ENCODE measurements around the gene RAB3IL1. TPM values are rescaled to one million over a fixed set of nuclear protein-coding genes. Genes with fewer than 3 reads are reported as not detected.
"Not testable (repeated sequence)": the region's sequence is repeated elsewhere in the genome, so short reads cannot be mapped to it uniquely, and the experiment has no call there.

RAB3IL1 gene
- total RNA-seq, 1 experiment from 2014 or later: 2.3 TPM

DNA sequence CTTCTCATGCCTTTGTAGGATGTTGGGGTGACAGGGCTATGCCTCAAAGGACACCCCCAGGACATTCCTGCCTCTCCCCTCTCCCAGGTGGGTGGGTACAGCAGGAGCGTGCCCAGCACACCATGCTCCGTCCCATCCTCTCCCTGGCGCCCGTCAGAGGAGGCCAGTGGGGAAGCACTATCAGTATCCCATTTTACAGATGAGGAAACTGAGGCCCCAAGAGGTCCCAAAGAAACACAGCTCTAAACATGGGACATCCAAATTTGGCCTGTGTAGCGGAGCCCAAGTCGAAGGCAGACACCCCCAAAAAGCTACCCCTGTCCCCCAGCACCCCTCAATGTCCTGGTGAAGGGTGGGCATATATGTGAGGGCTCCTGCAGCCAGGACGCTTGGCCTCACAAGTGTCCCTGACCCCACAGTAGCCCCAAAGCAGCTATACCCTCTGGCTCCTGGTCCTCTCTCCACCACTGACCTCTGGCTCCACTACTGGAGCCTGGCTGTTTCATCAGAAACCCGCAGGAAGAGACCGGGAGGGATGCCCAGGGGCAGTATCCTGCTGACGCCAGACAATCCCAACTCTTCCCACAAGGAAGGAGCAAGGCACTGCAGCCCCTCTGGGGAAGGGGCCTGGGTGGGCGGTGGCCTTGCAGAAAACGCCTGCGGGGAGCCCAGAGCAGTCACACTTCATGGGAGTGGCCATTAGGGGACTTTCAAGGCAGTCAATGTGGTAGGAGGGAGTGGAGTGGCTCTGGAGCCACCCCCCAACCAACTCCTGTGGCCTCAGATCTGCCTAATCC is 31.4 kb downstream of the RAB3IL1 start:
- no peak for DNase-seq (ENCODE audit: low spot score)

DNA sequence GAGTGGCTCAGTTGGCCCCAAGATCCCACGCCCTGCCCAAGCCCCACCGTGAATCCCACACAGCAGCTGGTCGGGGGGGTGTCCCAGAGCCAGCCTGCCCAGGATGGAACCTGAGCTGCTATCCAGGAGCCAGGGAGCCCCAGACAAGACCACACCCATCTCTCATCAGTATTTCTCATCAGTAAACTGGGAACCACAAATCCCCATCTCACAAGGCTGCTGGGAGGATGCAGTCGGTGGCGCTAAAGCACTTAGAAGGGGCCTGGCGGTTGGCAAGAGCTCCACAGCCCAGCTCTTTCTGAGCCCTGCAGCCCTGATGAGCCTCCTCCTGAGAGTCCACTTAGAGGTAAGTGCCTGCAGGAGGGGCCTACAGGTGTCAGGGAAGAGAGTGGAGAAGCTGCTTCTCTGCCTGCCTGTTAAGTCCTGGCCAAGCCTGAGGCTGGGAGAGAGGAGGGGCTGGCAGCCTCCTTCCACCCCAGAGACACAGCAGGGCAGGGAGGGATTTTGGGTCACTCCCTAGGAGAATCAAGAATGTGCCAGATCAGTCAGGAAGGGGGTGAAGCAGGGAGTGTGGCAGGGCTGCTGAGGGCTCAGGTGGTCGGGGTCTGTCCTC is 32.1 kb downstream of the RAB3IL1 start:
- no peak for DNase-seq (ENCODE audit: low spot score)

DNA sequence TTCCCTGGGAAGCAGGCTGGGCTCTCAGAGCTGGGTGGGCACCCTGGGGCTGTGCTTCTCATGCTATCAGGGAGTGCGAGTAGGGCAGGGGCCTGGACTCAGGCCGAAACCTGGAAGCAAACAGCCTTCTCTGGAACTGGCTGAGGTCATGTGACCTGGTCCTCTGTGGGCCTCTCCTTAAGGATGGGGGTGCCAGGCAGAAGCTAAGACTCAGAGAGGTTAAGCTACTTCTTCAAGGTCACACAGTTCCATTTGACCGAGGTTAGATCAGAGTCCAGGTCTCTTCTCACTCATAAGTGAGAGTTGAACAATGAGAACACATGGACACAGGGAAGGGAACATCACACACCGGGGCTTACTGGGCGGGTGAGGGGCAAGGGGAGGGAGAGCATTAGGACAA is 33.4 kb downstream of the RAB3IL1 start:
- no peak for DNase-seq (ENCODE audit: low spot score)

DNA sequence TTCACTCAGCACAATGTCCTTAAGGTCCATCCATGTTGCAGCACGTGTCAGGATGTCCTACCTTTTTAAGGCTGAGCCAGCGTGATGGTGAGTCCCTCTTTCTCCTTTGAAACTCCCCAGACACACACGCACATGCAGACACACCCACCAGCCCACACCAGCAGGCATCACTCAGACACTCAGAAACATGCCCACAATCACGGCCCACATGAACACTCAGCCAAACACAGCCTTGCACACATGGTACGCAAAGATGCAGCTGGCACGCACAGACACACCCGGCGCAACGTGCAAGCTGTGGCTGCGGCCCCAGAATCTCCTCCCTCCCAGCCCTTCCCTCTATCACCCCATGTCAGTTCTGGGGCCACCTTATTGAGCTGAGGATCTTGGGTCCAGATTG is 34.0 kb downstream of the RAB3IL1 start:
- no peak for DNase-seq (ENCODE audit: low spot score)

DNA sequence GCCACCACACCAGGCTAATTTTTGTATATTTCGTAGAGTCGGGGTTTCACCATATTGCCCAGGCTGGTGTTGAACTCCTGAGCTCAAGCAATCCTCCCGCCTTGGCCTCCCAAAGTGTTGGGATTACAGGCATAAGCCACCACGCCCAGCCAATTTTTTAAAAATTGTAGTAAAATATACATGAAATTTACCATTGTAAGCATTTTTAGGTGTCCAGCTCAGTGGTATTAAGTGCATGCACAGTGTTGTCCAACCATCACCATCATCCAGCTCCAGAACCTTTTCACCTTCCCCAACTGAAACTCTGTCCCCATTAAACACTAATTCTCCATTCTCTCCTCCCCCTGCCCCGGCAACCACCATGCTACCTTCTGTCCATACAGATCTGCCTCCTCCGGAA is 34.5 kb downstream of the RAB3IL1 start:
- no peak for DNase-seq (ENCODE audit: low spot score)

DNA sequence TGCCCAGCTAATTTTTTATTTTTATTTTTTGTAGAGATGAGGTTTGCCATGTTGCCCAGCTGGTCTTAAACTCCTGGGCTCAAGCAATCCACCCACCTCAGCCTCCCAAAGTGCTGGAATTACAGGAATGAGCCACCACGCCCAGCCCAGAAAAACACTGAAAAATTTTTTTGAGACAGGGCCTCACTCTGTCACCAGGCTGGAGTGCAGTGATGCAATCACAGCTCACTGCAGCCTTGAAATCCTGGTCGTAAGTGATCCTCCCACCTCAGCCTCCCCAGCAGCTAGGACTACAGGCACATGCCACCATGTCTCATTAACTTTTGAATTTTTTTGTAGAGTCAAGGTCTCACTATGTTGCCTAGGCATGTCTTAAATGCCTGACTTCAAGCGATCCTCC is 35.1 kb downstream of the RAB3IL1 start:
- not testable (repeated sequence) for DNase-seq (ENCODE audit: low spot score)

DNA sequence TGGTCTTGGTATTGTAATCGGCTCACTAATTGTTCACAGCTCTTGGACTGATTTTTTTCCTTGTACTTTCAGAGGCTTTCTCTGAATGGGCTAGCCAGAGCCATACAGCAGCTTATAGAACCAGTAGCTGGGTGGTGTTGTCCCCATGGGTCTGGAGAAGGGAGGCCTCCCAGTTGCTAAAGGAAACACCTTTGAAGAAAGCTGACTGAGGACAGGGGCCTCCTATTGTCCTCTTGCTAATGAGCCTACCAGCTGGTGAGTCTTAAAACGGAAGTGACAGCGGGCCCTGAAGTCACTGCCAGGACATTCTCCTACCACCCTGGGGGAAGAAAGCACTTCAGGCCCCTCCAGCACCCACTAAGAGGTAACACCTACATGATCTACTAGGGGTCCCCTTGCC is 36.0 kb downstream of the RAB3IL1 start:
- DNase-seq (ENCODE audit: low spot score): no peak

DNA sequence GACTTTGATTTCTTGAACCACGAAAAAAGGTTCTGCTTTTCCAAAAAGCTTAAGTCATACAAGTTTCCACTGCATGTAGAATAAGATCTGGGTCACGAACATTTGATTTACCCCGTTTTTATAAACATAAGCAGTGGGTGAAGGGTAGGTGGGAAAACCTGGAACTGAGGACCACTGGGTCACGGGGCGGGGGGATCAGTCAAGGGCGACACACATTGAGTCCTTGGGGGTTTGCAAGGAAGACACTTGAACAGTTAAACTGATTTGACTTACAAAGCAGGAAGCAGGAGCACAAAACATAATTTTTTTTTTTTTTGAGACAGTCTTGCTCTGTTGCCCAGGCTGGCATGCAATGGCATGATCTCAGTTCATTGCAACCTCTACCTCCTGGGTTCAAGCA is 36.9 kb downstream of the RAB3IL1 start:
- DNase-seq (ENCODE audit: low spot score): no peak

DNA sequence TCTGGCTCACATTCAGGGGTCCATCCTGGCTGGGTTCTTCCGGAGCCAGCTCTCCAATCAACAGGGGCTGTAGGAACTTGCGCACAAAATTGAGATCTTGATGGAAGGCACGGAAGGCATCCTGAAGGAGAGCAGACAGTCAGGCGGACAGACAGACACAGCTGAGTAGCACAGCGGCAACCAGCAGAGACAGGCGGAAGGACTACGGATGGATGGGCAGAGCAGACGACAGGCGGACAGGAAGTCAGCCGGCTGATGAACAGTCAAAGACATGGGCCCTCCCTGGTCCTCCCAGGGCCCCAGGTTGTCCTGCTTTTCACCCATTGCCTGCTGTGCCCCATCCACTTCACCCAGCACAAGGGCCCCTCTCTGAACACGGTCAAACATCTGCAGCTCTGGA is 37.3 kb downstream of the RAB3IL1 start:
- no peak for DNase-seq (ENCODE audit: low spot score)

DNA sequence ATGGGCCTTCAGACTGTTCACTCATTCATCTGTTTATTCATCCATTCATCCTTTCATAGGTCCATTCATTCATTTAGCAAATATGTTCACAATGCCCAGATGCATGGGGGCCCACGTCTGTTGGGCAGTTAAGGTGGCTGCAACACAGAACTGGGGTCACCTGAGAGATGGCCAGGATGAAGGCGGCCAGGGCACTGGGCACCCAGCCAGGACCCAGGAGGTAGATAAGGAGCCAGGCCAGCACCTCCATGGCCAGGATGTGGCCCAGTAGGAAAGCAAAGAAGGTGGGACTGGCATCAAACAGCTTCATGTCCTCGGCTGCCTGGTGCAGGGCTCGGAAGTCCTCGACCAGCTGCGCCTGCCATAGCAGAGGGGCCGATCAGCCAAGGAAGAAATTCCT is 38.2 kb downstream of the RAB3IL1 start:
- DNase-seq (ENCODE audit: low spot score): no peak

DNA sequence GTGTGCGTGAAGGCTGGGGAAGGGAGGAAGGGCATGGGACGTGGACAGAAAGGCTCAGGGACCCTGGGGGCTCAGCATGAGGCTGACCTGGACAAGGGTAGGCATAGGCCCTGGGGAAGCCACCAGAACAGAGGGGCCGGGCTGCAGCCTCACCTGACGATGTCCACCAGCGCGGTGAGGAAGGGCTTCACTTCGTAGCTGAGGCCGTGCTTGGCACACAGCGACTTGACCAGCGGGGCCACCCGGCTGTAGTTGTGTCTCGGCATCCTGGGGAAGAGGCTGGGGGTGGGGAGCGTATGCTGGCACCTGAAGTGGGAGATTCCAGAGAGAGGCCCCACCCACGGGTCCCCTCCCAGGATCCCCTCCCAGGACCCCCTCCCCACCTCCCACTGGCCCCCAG is 41.7 kb downstream of the RAB3IL1 start:
- DNase-seq (ENCODE audit: low spot score): no peak

DNA sequence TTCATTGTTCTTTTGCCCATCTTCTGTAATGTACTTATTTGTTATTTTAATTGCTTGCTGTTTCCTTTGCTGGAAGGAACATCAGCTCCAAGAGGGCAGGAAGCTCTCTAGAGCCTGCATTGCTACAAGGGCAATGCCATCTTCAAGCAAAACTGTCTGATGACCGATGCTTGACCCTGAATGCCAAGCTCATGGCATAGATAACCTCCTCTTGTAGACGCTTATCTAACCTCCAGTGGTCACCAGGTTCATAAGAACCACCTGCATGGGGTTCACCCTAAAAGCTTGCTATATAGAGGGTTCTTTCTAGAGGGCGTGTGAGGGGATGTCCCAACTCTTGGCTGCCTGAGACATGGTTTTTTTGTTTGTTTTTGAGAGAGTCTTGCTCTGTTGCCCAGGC is 42.5 kb downstream of the RAB3IL1 start:
- no peak for DNase-seq (ENCODE audit: low spot score)

DNA sequence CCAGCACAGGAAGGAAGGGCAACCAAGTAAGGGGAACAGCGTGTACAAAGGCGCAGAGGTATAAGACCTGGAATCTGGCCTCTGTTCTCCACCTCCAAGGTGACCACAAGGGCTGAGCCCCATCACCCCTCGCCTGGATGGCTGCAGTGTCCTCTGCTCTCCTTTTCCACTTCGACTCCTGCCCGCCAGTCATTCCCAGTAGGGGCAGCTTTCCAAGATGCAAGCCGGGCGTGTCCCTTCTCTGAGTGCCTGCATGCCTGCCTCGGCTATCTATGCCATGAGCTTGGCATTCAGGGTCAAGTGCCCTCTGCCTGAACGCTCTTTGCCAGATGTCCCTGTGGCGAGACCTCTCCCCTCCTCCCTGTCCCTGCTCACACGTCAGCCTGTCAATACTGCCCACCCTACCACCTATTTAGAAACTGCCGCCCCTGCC is 43.0 kb downstream of the RAB3IL1 start:
- no peak for DNase-seq (ENCODE audit: low spot score)

DNA sequence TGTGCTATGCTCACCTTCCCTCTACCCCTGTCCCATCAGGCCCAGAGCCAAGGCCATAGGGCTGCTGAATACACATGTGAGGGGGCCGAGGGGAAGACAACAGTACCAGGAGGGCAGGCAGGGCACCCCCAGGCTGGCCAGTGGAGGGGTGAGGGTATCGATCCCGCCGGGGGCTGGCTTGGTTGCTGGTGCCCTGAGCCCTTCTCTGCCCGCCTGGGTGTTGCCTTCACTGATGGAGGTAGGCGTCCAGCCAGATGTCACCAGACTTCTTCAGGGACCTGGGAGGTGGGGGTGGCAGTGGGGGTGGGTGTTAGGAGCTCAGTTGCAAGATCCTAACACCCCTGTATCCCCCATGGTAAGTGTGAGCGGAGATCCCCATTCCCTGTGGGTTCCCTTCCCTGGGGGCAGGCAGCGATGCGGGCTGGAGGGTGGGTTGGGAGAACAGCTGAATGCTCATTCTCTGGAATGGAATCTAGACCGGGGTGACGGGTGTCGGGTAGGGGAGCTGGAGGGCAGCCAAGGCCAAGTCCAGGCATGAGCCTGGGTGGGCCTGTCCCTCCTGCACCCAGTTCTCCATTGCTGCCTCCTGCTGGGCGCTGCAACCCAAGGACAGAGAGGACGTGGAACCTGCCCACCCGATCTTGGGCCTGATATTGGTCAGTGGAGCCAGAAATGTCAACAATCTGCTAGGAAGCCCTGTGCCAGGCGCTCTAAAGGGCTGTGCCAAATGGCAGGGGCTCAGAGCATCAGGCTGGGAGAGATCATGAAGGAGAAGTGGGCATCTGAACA is 43.6 kb downstream of the RAB3IL1 start:
- DNase-seq (ENCODE audit: low spot score): no peak

DNA sequence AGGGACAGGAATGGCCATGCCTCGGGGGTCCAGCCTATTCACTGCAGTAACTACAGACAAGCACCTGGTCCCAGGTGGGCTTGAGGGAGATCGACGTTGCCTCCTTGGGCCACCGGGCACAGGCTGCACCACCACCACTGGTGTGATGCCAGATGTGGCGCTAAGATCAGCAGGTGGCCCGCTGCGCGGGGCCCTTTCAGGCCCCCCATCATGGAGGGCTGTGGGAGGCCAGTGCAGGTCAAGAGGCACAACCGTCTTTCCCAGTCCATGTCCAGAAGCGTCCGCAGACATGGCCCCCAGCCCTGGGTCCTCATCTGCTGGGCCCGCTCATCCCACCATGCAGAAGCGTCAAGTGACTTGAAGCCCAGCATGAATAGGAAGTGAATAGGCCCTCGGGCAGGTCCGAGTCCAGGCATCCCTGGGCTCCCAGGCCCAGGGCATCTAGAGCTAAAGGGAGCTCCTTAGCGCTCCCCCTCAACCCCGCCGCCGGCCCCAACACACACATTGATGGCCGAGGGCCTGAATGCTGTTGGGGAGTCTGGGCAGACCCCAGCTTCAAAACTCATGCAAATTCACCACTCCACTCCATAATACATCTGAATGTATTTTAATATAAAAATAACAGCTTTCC is 44.3 kb downstream of the RAB3IL1 start:
- DNase-seq (ENCODE audit: low spot score): no peak

DNA sequence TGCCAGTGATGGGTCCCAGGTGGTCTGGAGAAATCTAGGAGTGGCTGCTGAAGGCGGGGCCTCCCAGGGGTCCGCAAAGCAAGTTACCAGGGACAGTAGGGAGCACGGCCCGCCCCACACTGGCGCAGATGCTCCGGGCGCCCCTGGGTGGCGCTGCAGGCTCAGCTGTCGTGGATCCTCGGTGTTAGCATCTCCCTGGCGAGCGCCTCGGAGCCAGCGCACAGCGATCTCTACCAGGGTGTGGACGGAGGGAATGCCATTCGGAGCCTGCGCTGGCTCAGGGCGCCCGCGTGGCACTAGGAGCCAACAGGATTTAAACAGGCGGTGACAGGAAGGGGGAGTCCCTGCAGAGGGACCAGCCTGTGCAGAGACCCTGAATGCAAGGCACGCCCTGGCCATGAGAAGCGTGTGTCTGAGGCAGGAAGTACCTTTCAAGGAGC is 46.2 kb downstream of the RAB3IL1 start:
- peak; percentile 38 for DNase-seq (ENCODE audit: low spot score)

DNA sequence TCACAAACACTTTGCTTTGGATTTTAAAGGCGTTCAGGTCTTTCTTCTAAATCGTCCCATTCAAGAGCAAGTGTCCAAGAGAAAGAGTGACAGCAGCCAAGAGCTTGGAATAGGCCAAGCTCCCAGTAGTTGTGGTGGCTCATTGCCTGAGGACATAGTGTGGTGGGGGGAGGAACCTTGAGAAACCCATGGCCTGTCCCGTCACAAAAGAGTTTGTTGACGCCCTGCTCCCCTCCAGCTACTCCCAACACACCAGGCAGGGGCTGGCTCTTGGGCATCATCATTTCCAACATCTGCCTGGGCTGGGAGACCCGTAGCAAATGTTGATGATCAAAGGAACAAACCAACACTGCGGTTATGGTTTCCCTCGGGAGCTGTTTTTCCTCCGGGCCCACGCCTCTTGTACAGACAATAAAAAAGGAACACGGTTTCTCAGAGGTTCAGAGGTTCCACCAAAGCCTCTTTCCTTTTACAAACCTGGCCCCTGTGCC is 46.8 kb downstream of the RAB3IL1 start:
- DNase-seq (ENCODE audit: low spot score): no peak

DNA sequence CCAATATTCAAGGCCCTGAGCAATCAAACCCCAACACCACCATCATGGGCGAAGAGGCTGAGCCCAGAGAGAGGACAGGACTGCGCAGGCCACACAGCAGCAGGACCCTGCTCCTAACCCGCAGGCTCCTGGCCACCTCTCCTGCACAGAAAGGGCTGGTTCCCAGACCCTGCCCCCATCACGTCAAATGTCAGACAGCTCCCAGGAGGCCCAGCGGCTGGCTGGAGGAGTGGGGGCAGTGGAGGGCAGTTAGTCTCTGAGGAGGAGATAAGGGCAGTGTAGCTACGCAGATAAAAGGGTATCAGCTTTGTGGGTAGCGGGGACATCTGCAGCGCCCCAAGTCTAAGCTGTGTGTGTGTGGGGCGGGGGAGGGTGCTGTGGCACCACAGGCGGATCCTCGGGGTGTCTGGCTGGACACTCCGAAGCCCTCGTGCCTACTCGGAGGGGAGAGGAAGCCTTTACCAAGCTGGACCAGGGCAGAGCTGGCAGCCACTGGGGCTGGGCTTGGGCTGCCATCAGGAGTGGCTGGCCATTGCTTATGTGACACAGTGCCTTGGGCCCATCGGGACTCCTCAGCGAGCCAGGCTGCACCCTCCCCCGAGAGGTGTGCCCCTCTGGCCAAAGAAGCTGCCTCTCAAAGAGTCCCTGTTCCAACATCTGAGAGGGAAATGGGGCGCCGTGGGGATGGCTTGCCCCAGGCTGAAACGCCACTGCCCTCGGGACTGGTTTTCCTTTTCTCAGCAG is 47.5 kb downstream of the RAB3IL1 start:
- DNase-seq (ENCODE audit: low spot score): no peak

DNA sequence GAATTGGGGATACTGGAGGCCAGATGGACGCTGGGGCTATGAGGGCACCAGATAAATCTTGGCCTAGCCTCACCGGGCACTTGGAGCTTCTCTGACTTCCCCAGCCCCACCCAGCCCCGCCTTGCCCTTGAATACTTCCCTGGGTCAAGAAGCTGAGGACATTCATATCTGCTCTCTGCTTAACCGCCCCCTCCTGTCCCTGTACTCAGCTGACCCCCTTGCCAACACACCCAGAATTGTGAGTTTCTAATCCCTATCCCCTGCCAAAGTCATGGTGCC is 48.0 kb downstream of the RAB3IL1 start:
- no peak for DNase-seq (ENCODE audit: low spot score)

DNA sequence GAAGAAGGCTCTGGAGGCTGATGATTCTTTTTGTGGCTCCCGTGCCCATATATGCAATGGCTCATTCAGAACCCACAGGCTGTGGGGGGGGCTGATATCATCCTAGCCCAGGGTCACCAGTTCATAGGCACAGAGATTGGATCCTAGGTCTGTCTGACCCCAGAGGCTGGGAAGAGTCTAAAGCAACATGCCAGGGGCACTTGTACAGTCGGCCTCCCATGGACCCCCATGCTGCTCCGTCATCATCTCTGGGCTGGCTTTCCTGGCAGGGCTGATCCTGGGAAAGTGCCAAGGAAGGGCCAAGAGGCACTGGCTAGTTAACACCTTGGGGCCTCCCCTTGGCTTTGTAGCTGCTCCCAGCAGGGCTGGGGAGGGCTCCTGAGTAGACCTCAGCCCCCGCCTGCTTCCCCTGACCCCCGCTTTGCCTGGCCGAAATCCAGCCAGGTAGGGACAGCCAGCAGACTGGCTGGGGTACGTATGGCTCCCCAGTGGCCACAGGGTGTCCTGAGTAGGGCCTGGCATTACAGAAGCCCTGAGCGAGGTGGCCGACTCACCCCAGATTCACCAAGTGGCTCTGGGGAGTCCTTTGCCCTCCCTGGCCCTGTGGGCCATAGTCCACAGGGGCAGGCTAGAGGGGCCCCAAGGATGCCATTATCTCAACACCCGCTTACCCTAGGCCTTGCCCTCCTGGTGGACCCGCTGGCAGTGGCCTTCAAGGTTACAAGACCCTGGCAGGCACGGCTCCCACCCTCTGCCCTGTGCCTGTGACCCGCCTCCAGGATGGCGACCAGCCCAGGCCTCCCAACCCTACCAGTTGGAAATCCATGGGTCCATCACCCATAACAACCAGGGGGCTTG is 48.6 kb downstream of the RAB3IL1 start:
- no peak for DNase-seq (ENCODE audit: low spot score)

DNA sequence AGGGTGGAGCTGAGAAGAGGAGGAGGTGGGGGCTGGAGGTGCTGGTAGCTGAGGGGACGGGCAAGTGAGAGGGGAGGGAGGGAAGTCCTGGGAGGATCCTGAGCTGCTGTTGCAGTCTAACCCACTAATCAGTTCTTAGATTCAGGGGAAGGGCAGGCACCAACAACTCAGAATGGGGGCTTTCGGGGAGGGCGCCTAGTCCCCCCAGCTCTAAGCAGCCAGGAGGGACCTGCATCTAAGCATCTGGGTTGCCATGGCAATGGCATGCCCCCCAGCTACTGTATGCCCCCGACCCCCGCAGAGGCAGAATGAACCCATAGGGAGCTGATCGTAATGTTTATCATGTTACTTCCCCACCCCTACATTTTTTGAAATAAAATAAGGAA is 50.4 kb downstream of the RAB3IL1 start:
- DNase-seq (ENCODE audit: low spot score): no peak
